ENCODE results near the gene CAMKMT. TPM values are rescaled to one million over a fixed set of nuclear protein-coding genes. Genes with fewer than 3 reads are reported as not detected.
"Not testable (repeated sequence)": the region's sequence is repeated elsewhere in the genome, so short reads cannot be mapped to it uniquely, and the experiment has no call there.

CAMKMT gene
- total RNA-seq, 3 donors from 2014 or later, result 6.4 to 11.8 (median 10.5) TPM

GRCh38 chr2:44579837-44580230 lies 218.1 kb downstream of the CAMKMT start:
- DNase-seq (ENCODE audit: low spot score in 2 of 2), result no peak
- Histone ChIP-seq H3K9me3 (no peaks in the 10 kb centered on the region), H3K36me3 (no peaks in the 10 kb centered on the region), H3K27me3 (no peaks in the 10 kb centered on the region), H3K4me3 (no peak overlapping the region), H3K27ac (no peak overlapping the region), H3K4me1 (no peaks in the 10 kb centered on the region)
- TF ChIP-seq POLR2AphosphoS5 (IDR thresholded peaks at IDR 0.05) (no peak), POLR2A (IDR thresholded peaks at IDR 0.05) (no peak), CTCF (IDR thresholded peaks at IDR 0.05) (no peak)
- intact Hi-C loops (cut with DNase I; ENCODE audit: low total_unique reads), result no loop called here

DNA sequence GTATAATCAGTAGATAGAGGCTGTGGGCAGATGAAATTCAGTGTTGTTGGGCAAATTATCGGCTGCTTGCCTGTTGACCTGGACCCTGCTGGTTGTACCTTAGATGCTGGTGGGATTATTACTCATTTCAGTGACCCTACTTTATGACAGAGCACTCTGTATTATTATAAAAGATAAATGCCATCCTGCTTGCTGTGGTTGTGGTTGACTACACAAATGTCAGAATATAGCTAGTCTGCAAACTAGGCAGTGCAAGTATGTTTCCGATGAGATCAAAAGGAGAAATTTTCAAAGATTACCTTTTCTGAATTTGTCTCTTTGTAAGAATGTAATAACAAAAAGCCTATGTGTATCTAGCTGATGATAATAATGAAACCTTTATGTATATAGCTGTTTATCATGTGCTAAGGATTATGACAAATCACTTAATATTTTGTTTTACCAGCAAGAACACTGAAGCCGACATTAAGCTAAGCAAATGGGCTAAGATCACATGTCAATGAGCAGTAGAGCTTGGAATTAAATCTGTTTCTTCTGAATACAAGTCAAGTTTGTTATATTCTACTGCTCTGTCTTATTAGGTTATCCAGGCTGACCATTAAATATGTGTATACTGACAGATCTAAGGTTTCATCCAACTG lies 219.2 kb downstream of the CAMKMT start:
- H3K36me3 ChIP-seq, result no peaks in the 10 kb centered on the region
- no peaks in the 10 kb centered on the region for H3K9me3 ChIP-seq
- H3K4me3 ChIP-seq, result no peak overlapping the region
- no peak overlapping the region for H3K27ac ChIP-seq
- H3K27me3 ChIP-seq, result no peaks in the 10 kb centered on the region
- no peaks in the 10 kb centered on the region for H3K4me1 ChIP-seq
- TF ChIP-seq POLR2A (IDR thresholded peaks at IDR 0.05) (no peak), CTCF (IDR thresholded peaks at IDR 0.05) (no peak), POLR2AphosphoS5 (IDR thresholded peaks at IDR 0.05) (no peak)
- DNase-seq (ENCODE audit: low spot score in 2 of 2), result no peak
- intact Hi-C loops (cut with DNase I; ENCODE audit: low total_unique reads), result no loop called here

DNA sequence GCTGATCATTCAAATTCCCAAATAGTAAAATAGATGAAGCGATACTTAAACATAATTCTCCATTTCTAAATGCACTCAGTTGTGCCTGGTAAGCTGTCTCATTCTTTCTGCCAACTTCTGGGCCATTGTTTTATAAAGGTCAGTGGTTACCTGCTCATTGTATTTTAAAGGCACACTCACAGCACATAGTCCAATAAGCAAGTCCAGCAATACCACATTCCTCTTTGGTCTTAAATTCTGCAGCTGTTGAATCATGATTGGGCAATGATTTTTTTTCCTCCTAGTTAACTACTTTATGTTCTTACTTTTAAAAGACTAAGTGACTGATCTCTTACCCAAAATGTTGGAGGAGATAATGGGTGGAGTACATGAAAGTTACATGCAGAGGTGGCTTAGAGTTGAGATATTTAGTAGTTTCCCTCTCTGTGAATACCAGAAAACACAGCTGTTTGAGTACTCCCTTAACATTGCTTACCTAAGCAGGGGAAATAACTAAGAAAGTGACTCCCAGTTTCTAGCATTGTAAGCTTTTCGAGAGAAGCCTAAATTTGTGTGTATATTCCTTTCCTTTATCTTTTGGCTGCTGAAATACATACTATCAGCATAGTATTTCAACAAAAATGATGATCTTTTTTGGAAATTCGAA lies 220.7 kb downstream of the CAMKMT start:
- Histone ChIP-seq H3K9me3 (no peaks in the 10 kb centered on the region), H3K4me1 (no peaks in the 10 kb centered on the region), H3K4me3 (no peak overlapping the region), H3K27ac (no peak overlapping the region), H3K27me3 (no peaks in the 10 kb centered on the region), H3K36me3 (no peaks in the 10 kb centered on the region)
- no peak for DNase-seq (ENCODE audit: low spot score in 2 of 2)
- intact Hi-C loops (cut with DNase I; ENCODE audit: low total_unique reads), result no loop called here
- TF ChIP-seq POLR2AphosphoS5 (IDR thresholded peaks at IDR 0.05) (no peak), POLR2A (IDR thresholded peaks at IDR 0.05) (no peak), CTCF (IDR thresholded peaks at IDR 0.05) (no peak)

- H3K36me3 ChIP-seq; H3K9me3 ChIP-seq; H3K27ac ChIP-seq; H3K4me1 ChIP-seq; H3K27me3 ChIP-seq; DNase-seq (ENCODE audit: low spot score in 2 of 2); intact Hi-C loops (cut with DNase I; ENCODE audit: low total_unique reads); H3K4me3 ChIP-seq: not testable (repeated sequence)
Observed at GRCh38 chr2:44595615-44596014, 233.9 kb downstream of the CAMKMT start.

GRCh38 chr2:44596537-44597320 lies 235.0 kb downstream of the CAMKMT start:
- no peaks in the 10 kb centered on the region for H3K36me3 ChIP-seq
- H3K27me3 ChIP-seq, result no peaks in the 10 kb centered on the region
- no peak for TF ChIP-seq POLR2AphosphoS5 (IDR thresholded peaks at IDR 0.05)
- no peak for TF ChIP-seq POLR2A (IDR thresholded peaks at IDR 0.05)
- no peak for TF ChIP-seq CTCF (IDR thresholded peaks at IDR 0.05)
- H3K4me3 ChIP-seq, result no peak overlapping the region
- H3K9me3 ChIP-seq, result no peaks in the 10 kb centered on the region
- no peaks in the 10 kb centered on the region for H3K4me1 ChIP-seq
- intact Hi-C loops (cut with DNase I; ENCODE audit: low total_unique reads), result no loop called here
- H3K27ac ChIP-seq, result no peak overlapping the region
- no peak for DNase-seq (ENCODE audit: low spot score in 2 of 2)
